GM21515 (cell line): ENCODE measurements around the gene TERT.

Source experiments
- ATAC-seq: cut with Tn5 transposase; IDR thresholded peaks from one replicate; pipeline ENCODE4 v1.9.1; 2021; ENCODE audit not compliant: unreplicated experiment

The TERT gene

DNA sequence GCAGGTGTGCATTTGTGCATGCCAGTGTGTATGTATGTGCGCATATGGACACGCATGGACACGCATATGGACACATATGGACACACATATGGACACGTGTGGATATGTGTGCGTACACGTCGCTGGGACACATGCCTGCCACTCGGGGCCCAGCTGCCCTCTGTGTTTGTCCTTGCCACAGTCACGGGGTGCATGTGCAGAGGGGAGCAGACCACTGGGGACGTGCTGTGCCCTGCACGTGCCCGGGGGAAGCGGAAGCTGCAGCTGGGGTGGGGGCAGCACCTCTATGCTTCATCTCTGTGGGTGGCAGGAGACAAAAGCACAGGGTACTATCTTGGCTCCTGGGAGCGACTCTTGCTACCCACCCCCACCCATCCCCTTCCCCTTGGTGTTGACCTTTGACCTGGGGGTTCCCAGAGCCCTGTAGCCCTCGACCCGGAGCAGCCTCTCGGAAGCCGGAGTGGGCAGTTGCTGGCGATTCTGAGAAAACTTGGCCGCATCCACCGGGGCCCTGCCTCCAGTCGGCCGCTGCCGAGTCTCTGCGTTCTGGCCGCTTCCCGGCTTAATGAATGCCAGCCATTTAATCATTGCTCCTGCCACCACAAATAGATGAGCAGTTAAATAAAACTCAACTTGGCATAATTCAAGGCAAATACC, 72.1 kb downstream of the TERT start:
- ATAC-seq: no peak

DNA sequence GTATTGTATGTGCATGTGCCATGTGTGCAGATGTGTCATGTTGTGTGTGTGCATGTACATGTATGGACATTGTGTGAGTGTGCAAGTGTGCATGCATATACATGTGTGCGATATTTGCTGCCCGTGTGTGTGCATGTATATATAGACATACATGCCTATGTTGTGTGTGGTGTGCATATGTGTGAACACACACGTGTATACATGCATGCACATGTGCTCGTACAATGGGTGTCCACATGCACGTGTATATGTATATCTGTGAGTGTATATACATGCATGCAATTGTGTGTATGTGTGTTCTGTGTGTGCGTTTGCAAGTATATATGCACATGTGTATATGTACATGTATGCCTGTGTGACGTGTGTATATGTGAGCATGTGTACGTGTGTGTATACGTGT, 72.7 kb downstream of the TERT start:
- ATAC-seq: no peak

DNA sequence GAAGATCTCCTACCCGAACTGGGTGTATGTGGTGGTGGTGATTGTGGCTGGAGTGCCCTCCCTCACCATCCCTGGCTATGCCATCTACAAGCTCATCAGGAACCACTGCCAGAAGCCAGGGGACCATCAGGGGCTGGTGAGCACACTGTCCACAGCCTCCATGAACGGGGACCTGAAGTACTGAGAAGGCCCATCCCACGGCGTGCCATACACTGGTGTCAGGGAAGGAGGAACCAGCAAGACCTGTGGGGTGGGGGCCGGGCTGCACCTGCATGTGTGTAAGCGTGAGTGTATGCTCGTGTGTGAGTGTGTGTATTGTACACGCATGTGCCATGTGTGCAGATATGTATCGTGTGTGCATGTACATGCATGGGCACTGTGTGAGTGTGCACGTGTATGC, 73.1 kb downstream of the TERT start:
- no peak for ATAC-seq

DNA sequence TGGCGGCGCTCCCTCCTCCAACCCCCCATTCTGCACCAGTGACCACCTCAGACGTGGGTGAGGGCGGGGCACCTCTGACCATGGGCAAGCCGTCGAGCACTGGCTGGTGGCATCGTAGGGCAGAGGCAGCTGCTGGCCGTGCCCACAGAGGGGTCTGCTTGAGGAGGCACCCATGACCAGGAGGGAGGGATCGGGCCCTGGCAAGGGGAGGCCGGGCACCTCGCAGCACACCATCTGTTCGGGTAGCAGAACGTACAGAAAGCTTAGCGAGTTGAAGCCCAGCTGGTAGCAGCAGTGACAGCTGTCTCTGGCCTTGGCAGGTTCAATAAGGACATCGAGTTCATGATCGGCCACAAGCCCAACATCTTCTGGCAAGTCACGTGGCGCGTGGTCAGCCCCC, 74.0 kb downstream of the TERT start:
- ATAC-seq: no peak

DNA sequence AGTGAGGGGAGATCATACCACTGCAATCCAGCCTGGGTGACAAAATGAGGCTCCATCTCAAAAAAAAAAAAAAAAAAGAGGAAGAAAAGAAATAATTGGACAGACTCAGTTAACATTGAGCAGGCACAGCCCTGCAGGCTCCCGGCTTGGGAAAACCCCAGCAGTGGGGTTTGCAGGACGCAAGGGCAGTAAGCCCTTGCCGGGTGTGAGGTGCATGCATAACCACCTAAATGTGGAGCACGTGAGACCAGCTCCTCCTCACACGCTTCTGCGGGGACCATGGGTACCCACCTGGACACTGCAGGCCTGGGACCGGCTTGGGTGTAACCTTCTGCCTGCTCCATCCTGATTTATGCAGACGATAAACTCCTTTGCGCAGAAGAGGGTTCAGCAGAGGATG, 74.5 kb downstream of the TERT start:
- ATAC-seq: no peak

DNA sequence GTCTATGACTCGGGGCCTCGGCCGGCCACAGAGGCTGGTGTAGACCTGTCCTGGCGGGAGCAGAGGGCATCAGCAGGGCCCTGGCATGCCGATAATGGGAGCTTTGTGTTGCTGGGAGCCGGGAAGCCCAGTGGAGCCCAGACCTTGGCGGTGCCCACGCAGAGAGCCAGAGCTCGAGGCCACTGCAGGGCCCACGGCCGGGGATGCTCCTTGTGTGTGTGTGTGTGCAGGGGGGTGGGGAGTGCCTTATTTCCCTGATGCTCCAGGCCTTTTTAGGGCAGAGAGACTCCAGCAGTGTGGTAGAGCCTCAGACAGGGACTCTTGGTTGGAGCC, 75.1 kb downstream of the TERT start:
- ATAC-seq: no peak

DNA sequence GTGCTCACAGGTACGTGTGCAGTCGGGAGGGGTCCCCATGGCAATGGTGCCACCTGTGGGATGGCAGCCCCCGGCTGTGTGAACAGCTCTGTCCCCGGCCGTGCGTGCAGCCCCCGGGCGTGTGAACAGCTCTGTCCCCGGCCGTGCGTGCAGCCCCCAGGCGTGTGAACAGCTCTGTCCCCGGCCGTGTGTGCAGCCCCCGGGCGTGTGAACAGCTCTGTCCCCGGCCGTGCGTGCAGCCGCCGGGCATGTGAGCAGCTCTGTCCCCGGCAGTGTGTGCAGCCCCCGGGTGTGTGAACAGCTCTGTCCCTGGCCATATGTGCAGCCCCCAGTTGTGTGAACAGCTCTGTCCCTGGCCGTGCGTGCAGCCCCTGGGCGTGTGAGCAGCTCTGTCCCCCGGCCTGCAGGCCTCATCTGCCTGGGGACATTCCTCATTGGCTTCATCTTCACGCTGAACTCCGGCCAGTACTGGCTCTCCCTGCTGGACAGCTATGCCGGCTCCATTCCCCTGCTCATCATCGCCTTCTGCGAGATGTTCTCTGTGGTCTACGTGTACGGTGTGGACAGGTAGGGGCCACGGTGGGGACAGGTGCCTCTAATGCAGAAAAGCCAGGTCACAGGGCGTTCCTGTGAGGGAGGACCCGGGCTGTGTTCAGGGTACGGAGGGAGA, 75.6 kb downstream of the TERT start:
- no peak for ATAC-seq

DNA sequence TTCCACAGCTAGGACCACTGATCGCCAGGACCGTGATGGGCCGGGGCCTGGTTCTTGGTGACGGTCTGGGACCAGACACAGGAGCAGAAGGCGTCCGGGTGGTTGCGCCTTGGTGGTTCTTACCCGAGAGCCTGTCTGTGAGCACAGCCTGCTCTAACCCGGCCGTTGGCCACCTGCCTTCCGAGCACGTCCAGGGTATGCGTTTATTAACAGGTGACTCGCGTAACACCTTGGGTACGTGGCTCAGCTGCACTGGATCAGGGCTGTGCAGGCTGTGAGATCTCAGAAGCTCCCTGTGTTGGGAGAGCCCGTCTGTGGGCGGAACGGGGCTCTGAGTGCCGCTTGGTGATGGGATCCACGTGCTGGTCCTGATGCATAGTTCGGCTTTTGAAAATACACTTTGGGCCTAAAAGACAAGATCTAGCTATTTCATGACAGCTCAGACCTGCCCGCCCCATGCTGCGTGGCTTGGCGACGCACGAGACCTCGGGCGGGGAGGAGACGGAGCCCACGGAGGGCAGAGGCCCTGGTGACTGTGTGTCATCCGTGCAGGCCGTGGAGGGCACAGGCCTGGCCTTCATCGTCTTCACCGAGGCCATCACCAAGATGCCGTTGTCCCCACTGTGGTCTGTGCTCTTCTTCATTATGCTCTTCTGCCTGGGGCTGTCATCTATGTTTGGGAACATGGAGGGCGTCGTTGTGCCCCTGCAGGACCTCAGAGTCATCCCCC, 76.4 kb downstream of the TERT start:
- no peak for ATAC-seq

DNA sequence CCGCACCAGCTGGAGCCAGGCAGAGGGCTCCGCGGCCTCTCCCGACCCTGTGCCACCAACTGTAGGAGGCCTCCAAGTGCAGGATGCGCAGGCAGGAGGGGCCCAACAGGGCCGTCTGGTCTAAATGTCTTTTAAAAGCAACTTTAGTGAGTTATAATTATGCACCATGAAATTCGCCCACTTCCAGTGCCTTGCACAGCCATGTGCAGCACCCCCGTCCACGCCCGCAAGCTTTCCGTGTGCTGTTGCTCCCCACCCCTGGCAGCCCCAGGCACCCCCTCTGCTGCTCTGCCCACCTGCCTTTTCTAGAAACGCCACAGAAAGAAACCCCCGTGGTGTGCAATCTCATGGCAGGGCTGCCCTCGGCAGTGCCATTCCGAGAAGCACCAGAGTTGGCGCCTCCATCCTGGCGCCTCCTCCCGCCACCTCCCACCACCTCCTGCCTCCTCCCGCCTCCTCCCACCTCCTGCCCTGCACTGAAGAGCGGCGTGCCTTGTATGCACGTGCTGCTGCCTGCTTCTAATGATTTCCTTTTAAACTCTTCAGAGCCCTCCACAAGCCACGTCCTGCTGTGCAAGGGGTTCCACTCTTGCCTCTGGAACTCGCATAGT, 77.2 kb downstream of the TERT start:
- ATAC-seq: no peak

DNA sequence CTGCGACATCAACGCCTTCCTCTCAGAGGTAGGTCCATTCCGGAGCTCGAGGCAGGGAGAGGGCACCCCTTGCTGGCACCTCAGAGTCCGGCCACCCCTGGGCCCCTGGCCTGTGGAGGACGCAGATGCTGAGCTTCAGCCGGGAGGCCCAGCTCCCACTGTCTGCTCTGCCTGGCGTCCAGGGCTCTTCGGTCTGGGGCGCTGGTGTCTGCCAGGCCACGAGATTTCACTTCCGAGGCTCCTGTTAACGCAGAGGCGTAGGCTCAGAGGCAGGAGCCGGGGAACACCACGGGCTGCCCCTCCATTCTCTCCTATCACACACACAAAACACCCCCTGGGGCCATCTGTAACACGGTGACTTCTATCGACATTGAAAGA, 78.0 kb downstream of the TERT start:
- ATAC-seq: no peak

DNA sequence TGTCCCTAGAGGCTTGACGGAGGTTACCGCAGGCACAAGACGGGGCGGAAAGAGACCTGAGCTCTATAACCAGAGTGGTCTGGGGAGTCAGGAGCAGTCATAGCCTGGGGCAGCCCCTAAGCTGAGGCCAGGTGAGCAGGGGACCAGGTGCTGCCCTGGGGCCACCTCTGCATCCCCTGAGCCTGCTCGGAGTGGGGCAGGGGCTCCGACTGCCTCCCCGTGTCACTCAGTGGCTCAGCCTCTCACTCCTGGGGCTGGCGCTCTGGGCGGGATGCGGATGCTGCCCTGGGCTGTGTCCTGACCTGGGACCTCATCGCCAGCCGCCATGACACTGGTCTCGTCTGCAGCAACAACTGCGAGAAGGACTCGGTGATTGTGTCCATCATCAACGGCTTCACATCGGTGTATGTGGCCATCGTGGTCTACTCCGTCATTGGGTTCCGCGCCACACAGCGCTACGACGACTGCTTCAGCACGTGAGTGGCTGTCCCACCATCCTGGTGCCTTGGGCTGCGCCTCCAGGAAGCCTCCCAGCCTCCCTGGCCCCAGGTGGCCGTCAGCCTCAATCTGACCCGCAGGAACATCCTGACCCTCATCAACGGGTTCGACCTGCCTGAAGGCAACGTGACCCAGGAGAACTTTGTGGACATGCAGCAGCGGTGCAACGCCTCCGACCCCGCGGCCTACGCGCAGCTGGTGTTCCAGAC, 78.5 kb downstream of the TERT start:
- ATAC-seq: no peak

DNA sequence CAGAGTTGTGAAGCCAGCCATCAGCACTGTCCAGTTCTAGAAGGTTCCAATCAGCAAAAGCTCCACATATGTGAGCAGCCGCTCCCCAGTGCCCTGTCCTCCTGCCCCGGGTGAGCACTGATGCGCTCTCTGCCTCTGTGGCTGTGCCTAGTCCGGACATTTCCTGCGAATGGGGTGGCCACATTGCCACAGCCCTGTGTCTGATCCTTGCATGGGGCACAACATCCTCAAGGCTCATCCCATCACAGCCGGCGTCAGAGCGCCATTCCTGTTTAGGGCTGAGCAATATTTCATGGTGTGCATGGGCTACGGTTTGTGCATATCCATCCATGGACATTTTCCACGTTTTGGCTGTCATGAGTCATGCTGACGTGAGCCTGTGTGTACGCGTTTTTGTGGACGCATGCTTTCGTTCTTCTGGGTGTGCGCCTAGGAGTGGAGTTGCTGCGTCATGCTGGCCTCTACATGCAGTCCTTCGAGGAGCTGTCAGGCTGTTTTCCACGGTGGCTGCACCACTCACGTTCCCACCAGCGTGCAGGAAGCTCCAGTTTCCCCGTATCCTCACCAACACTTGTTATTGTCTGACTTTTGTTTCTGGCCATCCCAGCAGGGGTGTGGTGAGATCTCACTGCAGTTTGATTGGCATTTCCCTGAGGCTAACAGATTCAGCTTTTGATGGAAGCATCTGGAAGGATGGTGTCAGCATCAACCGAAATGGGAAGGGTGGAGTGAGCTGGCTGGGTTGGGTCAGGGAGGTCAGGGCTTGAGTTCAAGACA, 79.4 kb downstream of the TERT start:
- ATAC-seq: no peak

DNA sequence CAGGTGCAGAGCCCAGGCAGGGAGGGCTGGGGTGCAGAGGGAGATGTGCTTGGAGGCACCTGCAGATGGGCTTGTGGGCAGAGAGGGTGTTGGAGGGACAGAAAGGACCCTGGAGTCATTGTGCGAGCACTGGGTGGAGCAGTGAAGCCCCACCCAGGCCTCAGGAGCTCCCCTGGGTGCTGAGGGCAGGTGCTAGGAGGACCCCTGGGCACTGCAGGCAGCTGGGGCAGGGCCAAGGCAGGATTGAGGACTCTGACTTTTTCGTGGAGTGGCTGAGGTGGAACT, 80.0 kb downstream of the TERT start:
- ATAC-seq: no peak

DNA sequence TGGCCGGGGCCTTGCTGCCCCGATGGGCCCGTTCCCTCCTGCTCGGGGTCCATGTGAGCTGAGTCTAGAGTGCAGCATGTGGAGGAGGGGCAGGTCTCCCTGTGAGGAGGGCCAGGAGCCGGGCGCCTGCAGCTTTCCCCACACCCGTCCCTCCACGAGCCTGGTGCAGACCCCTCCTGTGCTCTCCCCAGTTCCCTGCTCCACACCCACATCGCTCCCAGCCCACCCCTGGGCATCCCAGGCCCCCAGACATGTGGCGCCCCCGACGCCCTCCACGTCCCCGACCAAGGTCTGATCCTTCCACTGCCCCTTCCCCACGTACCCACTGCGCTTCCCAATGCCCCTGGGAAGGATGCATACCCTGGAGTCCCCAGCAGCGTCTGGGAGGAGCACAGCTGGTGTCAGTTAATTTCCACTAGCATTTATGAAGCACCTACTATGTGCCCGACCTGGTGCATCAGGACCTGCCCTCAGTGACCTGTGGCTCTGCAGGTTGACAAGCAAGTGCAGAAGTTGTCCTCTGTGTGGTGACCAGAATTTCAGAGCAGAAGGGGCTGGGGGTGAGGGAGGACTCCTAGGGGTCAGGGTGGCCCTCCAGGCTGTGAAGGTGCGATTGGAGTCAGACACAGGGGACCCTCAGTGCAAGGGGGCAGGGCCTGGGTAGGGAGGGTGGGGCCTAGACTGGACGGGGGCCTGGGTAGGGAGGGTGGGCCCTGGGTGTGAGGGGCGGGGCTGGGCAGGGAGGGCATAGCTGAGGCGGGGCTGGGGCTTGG, 80.5 kb downstream of the TERT start:
- ATAC-seq: no peak

DNA sequence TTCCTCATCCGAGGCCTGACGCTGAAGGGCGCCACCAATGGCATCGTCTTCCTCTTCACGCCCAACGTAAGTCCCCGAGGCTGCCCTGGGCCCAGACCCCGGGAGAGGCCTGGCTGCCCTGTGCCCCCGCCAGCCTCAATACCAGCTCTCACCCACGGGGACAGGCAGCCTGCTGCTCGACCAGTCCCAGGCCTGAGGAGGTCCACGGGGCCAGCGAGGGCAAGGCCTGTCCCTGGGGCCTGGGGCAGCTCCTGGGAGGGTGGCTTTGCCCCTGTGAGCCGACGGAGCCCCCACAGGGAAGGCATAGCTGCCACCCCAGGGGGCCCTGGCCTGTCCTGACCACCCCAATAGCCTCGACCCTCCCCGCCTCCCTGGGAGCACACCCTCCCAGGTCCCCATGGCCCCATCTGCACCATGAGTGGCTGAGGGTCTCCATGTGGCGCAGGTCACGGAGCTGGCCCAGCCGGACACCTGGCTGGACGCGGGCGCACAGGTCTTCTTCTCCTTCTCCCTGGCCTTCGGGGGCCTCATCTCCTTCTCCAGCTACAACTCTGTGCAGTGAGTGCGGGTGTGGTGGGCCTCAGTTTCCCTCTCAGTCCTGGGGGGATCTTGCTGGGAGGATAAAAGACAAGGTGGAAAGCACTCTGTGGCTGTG, 81.2 kb downstream of the TERT start:
- ATAC-seq: no peak

DNA sequence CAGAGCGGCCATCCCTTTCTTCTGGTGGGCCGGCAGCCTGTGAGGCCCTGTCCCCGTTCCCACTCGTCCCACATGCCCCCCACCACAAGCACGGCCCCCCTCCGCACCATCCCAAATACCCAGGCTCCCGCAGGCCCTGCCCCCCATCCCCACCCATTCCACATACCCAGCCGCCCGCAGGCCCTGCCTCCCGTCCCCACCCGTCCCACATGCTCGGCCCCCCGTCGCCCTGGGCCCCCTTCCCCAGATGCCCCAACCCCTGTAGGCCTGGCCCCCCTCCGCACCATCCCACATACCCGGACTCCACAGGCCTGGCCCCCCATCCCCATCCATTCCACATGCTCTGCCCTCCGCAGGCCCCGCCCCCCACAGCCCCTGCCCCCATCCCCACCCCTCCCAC, 82.0 kb downstream of the TERT start:
- ATAC-seq: no peak

DNA sequence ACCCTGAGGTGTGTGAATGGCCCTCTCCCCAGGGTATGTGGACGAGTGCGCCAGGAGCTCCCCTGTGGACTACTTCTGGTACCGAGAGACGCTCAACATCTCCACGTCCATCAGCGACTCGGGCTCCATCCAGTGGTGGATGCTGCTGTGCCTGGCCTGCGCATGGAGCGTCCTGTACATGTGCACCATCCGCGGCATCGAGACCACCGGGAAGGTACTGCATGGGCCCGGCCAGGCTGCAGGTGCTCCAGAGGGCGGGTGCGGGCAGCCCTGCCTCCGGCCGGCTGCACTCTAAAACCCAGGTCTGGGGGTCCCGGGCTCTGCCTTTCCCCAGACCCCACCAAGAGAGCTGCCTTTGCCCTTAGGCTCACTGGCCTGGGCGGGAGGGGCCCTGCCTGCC, 82.6 kb downstream of the TERT start:
- no peak for ATAC-seq

DNA sequence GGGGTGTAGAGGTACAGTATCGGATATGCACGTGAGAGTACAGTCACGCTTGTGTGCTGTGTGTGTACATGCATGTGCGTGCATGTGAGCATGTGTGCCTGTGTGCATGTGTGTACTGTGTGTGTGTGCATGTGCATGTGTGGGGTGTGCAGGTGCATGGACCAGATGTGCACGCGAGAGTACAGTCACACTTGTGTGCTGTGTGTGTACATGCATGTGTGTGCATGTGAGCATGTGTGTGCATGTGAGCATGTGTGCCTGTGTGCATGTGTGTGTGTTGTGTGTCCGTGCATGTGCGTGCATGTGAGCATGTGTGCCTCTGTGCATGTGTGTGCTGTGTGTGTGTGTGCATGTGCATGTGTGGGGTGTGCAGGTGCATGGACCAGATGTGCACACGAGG, 83.2 kb downstream of the TERT start:
- ATAC-seq: no peak

DNA sequence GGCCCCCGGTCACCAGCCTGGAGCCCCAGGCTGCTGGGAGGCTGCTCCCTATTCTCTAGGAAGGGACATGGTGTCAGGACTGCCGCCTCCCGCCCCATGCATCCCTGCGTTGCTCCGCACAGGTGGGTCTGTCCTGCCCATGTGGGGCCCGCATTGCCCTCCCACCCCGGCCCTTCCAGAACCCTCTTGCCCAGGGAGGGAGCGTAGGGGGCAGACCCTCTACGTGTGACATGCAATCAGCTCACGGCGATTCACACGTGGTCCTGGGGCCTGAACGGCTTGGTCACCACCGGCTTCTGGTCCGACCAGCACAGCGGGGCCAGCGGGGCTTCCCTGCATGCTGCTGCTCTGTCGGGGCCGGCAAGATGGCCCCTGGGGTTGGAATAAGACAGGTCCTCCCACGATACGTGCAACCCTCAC, 84.0 kb downstream of the TERT start:
- ATAC-seq: no peak
